Bronchial epithelial cell (primary cell): Measurements from ENCODE around the gene B4GALT6. TPM values are rescaled to one million over a fixed set of nuclear protein-coding genes. Genes with fewer than 3 reads are reported as not detected.

ENCODE experiments used
- DNase-seq: peaks from one replicate; pipeline ENCODE4 v3.0.0-alpha.2; 2010; ENCODE audit warnings: low read depth
- FAIRE-seq: peaks from 2 replicates; lab custom pipeline; 2011; peaks lifted over from hg19 to GRCh38; lab: Jason Lieb, UNC
- H3K27me3 ChIP-seq: 2 replicates; pipeline ENCODE4 v1.5.1; 2011; ENCODE audit warnings: low read length; ENCODE audit not compliant: control insufficient read depth, insufficient read depth
- H3K36me3 ChIP-seq: 2 replicates; pipeline ENCODE4 v1.5.1; 2011; ENCODE audit warnings: low read length; ENCODE audit not compliant: control insufficient read depth, insufficient read depth
- H3K4me3 ChIP-seq: 2 replicates; pipeline ENCODE4 v1.5.1; 2011; ENCODE audit warnings: mild to moderate bottlenecking, low read depth, low read length, control low read depth
- CTCF ChIP-seq: IDR thresholded peaks from 2 replicates; pipeline ENCODE4 v1.5.1; 2011; ENCODE audit warnings: mild to moderate bottlenecking, moderate library complexity, low read length, control low read depth, inconsistent platforms; ENCODE audit not compliant: insufficient read depth, severe bottlenecking
- total RNA-seq: library from RNA; depleted of rRNA; stranded (reverse); fragments of >200 nt; gene quantifications from 2 replicates; pipeline ENCODE4 v1.2.1, GENCODE V29; 2014

Gene B4GALT6
- total RNA-seq, 1 donor from 2014 or later: 2.4 TPM

DNA sequence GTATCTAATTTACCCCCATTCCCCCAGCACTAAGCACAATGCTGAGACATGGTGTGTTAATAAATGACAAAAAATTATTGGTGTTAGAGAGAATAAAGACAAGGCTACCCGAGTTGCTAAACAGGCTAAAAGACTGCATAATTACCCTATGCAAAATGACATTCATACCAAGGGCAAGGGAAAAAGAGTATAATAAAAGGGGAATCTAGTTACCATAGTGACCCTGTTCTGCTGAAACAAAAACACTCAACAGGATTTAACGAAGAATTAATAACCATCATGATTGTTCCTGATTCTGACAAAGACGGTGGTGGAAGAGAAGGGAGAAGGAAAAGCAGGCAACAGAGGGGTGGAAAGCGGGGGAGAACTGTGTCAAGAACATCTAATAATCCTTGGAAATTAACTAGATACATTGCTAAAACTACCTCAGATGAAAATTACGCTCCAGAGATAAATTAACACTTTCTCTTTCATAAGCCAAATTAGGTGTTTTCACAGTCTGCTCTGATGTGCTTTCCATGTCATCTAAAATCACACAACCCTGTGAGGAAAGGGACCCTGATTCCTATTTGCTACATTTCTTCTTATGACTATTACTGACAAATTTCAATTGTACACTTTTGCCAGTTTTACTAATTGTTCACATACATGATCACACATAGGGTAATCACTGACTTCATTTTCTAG lies 67.2 kb downstream of the B4GALT6 start:
- DNase-seq (no peak), FAIRE-seq (no peak)
- no peak for TF ChIP-seq CTCF
- H3K36me3 ChIP-seq: no peaks in the 10 kb centered on the region
- H3K27me3 ChIP-seq: no peaks in the 10 kb centered on the region
- H3K4me3 ChIP-seq: no peak overlapping the region

GRCh38 chr18:31616586-31616985 lies 67.8 kb downstream of the B4GALT6 start:
- no peak for DNase-seq
- Histone ChIP-seq H3K36me3 (no peaks in the 10 kb centered on the region), H3K27me3 (no peaks in the 10 kb centered on the region), H3K4me3 (no peak overlapping the region)
- no peak for FAIRE-seq
- no peak for TF ChIP-seq CTCF

DNA sequence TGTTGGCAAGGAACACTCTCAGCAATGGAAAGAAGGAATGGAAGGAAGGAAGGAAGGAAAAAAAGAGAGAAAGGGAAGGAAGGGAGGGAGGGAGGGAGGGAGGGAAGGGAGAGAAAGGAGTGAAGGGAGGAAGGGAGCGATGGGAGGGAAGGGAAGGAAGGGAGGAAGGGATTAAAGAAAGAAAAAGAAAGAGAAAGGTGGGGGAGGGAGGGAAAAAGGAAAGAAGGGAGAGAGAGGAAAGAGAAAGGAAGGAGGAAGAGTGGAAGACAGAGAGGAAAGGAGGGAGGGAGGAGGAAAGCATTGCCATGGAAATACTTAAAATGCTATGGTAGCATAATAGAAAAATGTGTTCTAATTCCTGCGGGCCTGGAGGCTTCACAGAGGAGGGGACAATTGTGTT lies 70.3 kb downstream of the B4GALT6 start:
- Histone ChIP-seq H3K27me3 (no peaks in the 10 kb centered on the region), H3K4me3 (no peak overlapping the region), H3K36me3 (no peaks in the 10 kb centered on the region)
- DNase-seq (no peak), FAIRE-seq (no peak)
- no peak for TF ChIP-seq CTCF

DNA sequence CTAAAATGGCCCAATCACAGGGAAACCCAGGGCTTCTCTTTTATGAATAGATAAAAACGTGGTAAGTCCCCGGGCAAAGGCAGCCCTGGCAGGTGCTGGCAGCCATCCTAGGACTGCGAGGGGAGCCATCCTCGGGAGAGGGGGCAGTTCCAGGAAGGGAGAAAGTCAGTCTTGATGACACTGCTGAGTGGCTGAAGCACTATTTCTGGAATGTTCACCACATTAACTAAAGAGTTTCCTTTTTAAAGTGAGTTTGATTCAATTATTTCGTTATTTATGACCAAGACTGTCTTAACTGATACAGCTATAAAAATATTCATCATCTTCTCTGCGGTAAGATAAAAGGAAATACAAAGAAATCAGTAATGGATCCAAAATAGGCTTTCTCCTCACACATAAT lies 72.3 kb downstream of the B4GALT6 start:
- no peak for TF ChIP-seq CTCF
- FAIRE-seq: no peak
- no peak overlapping the region for H3K4me3 ChIP-seq
- H3K27me3 ChIP-seq: no peaks in the 10 kb centered on the region
- no peaks in the 10 kb centered on the region for H3K36me3 ChIP-seq
- no peak for DNase-seq

DNA sequence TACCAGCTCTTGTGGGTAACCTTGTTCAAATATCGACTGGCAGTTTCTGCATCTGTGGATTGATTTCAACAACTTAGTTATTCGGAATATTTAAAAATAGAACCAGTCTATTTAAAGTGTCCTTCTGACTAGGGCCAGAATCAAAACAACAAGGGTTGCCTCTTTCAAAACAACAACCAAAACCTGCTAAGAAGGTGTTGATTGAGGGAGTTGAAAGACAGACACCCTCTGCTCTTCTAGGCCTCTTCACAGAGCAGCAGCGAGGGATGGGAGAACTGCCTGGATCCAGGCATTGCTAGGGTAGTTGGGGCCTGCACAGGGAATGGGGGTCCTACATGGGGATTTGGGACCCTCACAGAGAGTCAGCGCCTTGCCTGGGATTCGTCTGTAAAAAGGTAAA lies 72.9 kb downstream of the B4GALT6 start:
- H3K27me3 ChIP-seq: no peaks in the 10 kb centered on the region
- no peak for DNase-seq
- no peaks in the 10 kb centered on the region for H3K36me3 ChIP-seq
- TF ChIP-seq CTCF: no peak
- no peak for FAIRE-seq
- no peak overlapping the region for H3K4me3 ChIP-seq
